IPS DF 19.7 (cell line): ENCODE results near the gene CAMK2A.

ENCODE experiments used
- DNase-seq: peaks from one replicate; pipeline ENCODE4 v3.0.0-alpha.2; 2013; ENCODE audit warnings: low read depth, low spot score

The CAMK2A gene

DNA sequence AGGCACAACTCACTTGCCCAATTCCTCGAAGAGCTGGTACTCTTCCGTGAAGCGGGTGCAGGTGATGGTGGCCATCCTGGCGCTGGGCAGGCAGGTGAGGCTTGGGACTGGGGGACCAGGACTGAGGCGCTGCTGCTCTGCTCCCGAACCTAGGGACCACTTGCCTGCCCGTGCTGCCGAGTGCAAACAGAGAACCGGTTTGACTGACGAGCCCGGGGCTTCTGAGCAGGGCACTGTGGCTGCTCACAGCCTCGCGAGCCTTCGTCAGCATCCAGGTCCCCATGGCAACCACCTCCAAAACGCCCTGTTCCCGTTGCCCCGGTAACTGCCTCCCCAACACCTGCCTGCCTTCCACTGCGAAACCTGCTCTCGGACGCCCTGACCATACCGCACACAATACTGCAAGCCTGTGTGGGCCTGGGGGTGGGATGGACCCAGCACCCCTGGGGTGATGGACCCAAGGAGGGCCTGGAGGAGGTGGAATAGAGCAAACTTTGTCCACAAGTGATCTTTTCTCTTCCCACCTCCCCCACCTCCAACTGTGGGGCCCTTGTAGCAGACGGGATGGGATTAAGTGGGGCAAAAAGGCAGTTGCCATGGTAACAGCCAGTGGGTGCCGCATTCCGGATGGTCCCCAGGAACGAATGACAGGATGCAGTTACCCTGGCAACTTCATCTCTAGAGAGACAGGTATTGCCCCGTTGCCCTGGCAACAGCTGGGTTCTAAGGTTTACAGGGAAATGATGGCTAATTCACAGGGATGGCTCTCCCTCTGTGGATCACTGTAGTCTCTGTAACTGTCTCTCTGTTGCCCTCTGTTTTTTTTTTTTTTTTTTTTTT is at the start of gene CAMK2A:
Gene CAMK2A, minus strand, starts transcription at position 223 of the 840 bp plus-strand sequence. Its CDS starts 148 bp downstream, at position 75.
- DNase-seq = no peak

DNA sequence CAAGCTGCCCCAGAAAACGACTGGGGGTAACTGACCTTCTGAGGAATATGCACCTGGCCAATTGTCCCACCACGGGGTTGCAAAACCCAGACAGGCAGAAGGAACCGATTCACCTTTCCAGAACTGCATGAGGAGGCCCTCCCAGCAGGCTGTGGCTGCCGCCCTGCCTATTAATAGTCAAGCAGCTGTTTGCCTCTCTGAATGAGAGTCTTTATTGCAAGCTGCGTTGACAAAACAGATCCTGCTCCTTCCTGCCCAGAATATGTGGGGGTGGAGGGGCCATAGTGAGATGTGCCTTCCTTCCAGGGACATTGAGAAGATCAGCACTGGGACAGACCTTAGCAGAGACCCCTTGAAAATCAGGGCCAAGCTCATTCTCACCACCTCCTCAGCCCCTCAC is 49.6 kb upstream of the CAMK2A start:
- DNase-seq = no peak

DNA sequence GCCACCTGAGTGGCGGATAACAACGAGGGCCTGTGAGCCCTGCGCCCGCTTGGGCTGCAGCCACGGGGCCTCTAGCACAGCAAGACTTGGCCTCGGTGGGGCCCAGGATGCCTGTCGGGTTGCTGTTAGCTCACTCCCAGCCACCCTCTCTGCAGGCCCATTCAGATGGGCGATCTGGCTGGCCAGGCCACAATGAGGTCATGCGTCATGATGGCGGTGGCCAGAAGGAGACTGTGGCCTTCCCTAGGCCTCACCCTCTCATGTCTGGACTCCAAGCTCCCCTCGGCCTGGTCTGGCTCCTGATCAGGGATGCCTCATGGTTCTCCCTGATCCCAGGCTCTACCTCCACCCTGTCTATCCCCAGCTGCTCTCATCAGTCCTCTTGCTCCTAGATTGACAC is 49.0 kb upstream of the CAMK2A start:
- no peak for DNase-seq

- DNase-seq = no peak
Measured at GRCh38 chr5:150335778-150336177, 46.2 kb upstream of the CAMK2A start.

DNA sequence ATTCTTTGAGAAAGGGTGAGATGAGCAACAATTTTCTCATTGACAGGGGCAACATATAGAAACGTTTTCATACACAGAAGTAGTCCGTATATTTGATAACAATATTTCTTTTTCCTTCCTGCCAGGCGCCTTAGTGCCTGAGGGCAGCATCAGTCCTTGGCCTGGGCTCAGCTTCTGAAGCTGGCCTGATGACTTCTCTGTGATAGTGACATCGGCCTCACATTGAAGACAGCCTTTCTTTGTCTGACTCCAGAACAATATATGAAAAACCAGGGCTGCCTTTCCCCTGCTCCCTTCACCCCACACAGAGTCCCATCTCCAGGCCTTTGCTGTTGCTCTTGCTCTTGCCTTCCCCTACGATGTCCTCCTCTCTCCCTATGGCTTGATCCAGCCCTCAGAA is 43.8 kb upstream of the CAMK2A start:
- no peak for DNase-seq

DNA sequence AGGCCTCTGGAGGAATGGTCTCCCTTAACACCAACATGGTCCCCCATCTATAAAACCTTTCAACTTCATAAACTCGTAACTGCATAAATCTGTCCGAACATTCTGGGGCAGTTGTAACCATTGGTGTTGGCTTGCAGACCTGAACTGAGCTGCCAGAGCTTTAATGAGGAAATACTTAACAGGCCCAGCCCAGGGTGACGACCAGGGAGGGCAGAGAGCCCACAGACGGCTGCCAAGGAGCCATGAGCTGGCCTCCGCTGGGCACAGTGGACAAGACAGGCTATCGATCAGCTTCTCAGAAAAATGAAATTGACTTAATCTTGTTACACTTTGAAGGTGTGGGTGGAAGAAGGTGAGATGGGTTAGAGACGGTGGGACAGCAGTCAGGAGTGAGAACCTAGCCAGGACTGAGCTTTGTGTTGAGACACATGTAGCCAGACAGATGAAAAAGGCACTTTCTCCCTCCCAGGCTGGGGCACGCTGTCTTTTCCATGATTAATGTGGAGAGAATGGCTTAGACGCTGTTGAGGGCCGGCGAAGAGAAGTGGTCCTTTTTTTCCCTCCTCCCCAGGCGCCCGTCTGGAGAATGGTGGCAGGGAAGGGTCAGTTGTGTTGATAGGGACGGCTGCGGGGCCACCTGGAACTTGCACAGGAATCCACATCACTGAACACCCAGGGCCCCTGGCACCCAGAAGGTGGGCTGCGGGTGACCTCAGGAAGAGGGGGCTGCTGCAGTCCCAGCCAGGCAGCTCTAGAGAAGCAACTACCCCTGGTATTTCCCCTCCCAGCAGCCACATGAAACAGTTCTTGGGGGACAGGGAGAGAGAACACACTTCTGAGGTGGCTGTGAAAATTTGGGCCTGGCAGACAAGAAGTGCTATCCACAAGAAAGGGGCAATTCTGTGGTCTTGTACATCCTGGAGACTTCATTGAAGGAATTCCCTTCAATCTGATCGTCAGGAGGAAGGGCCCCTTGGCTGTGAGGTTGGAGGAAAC is 40.6 kb upstream of the CAMK2A start:
- DNase-seq = no peak

GRCh38 chr5:150329038-150329437 is 39.5 kb upstream of the CAMK2A start:
- DNase-seq = no peak

- DNase-seq = no peak
Measured at GRCh38 chr5:150328515-150328914, 38.9 kb upstream of the CAMK2A start.

DNA sequence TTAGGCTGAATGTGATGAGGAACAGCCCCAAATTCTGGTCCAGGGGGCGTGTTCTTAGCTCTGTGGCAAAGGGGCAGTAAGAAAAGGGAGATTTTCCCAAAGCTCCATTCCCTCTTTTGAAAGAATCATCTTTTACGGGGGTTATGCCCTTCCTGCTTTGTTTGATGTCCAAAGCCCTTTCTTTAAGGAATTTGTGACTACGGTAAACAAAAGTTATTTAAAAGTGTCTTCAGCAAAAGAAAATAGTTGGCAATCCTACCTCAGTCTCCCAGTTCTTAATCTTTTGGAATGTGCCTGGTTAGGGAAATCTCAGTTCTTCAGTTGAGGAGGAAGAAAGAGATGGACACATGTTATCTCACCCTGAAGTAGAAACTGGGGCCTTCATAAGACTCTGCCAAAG is 37.6 kb upstream of the CAMK2A start:
- DNase-seq = no peak

- DNase-seq = no peak
Measured at GRCh38 chr5:150326707-150327106, 37.1 kb upstream of the CAMK2A start.

DNA sequence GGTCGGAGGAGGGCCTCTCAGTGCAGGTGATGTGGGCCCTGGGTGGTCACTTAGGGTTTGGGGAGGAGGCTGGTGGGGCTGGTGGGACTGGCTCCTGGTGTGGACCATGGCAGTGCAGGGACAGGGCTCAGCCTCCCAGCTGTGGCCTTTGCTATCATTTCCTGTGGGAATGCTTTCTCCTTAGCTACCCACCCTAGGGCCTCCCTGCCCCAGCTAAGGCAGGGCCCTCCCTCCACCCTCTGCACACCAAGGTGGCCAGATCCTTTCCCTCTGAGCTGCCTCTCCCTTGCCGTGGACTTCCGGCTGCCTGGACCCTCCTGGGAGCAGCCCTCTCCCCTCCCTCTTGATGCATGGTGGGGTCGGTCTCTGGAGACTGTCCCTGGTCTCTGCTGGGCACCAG is 35.9 kb upstream of the CAMK2A start:
- no peak for DNase-seq

GRCh38 chr5:150323819-150324218 is 34.2 kb upstream of the CAMK2A start:
- no peak for DNase-seq

DNA sequence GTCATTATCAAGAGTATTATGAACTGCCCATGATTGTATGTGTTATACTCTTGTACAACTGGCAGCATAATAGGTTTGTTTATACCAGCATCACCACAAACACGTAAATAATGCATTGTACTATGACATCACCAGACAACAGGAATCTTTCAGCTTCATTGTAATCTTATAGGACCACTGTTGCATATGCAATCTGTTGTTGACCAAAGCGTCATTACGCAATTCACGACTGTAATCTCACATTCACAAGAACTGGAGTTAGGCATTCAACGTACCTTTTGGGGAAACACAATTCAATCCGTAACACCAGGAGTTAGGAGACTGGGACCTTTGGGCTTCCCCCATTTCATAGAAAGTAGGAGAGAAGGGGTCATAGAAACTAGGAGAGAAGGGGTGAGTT is 33.5 kb upstream of the CAMK2A start:
- DNase-seq = no peak

- DNase-seq = no peak
Measured at GRCh38 chr5:150322202-150322601, 32.6 kb upstream of the CAMK2A start.

GRCh38 chr5:150321784-150322183 is 32.2 kb upstream of the CAMK2A start:
- DNase-seq = no peak

DNA sequence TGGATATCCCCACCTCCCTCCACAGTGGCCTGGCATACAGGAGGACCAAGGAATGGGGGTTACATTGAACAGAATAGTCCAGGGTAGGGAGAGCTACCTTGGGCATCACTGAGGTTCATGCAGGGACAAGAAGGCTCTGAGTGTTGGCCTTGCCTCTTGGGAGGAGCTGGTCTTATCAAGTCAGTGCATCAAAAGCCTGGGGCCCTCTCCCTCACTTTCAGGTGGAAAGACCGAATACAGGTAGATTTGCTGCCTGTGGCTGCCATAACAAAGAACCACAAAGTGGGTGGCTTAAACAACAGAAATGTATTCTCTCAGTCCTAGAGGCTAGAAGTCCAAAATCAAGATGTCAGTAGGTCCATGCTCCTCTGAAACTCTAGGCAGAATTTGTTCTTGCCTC is 31.6 kb upstream of the CAMK2A start:
- no peak for DNase-seq

DNA sequence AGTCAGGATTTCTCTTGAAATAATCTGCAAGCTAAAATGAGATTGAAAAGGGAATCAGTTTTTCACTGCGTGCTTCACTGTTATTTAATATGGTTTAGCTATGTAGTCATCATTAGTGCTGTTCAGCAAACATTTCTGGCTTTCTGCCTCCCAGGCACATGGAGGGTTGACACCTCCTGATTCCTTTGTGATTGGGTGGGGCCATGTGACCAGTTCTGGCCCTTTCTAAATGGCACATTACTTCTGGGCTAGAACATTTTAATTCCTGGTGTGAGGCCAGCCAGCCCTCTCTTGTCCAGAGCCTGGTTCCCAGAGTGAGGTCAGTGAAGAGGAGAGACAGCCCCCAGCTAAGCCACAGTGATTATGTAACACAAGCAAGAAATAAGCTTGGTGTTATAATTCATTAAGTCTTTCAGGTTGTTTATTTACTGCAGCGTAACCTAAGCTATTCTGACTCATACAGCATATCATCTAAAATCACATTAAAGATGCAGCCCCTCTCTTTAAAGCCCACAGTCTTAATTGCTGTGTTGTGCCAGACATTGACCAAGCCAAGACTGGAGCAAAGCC is 30.6 kb upstream of the CAMK2A start:
- DNase-seq = no peak

- no peak for DNase-seq
Measured at GRCh38 chr5:150319484-150319790, 29.9 kb upstream of the CAMK2A start.

GRCh38 chr5:150318613-150319483 is 29.3 kb upstream of the CAMK2A start:
- no peak for DNase-seq

- no peak for DNase-seq
Measured at GRCh38 chr5:150317048-150318003, 27.8 kb upstream of the CAMK2A start.
